Stimulated activated CD4-positive, alpha-beta T cell treated with anti-CD3 and anti-CD28 coated beads, Interleukin-15, amount 100 ng/mL, for 48 hours (primary cell): ENCODE results near the gene RAB40B.
A peak's percentile ranks its signal among the peaks of the same experiment; 100 is the strongest.

Experiments
- DNase-seq, 2 donors: peaks; one replicate each; pipeline ENCODE4 v3.0.0-alpha.2; 2020; ENCODE audit warnings: low read depth in 2 of 2

RAB40B gene

DNA sequence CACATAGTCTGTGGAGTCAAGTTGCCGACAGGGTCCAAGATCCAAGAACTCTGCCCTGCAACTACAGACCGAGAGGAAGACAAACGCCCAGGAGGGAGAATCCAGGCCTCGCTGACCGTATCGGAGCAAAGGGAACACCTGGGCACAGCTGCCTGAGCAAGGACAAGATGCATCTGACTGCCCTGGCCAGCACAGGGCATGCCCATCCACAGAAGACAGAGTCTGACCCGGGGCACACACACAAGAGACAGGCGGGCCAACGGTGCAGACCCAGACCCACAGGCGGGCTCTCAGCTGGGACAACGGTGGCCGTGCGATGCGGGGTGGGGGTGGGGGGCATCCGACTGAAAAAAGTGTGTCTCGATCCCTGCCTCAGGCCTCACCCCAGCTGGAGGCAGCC lies 6.2 kb downstream of the RAB40B start:
- no peak for DNase-seq

DNA sequence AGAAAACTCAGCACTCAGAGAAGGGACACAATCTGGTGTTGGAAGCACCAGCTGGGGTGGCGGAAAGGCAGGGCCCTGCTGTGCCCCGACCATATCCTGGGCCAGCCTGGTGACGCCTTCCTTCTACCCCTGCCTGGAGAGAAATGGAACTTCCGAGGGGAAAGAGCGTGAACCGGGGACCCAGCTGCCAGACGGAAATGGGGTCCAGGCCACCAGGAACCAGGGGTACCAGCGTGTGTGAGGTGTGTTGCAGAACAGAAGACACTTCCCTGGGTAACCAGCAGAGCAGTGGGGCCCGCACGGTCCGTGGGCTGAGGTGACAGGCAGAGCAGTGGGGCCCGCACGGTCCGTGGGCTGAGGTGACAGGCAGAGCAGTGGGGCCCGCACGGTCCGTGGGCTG lies 6.8 kb downstream of the RAB40B start:
- no peak for DNase-seq

DNA sequence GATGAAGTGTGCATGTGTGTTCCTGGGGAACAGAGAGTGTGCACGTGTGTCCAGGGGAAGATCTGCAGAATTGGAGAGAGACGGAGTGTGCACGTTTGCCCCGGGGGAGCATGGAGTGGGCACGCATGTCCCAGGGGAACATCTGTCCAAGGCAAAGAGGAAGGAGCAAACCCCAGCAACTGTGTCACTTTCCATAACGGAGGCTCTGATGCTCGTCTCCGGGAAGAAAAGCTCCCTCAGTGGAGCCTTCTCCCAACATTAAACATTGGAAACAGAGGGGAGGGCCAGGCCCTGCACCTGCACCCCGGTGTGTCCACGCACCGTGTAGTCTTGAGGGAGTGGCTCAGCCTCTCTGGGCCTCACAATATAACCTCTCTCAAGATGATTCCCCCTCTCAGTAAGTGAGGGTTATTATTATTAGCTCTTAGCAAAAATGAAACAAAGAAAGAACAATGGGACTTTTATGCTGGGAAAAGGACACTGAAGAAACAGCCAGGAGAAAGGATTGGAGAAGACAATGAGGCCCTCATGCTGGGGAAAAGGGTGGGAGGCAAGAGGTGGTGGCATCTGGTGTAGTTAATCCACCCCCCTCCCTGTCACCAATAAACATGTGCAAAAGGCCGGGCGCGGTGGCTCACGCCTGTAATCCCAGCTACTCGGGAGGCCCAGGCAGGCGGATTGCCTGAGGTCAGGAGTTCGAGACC lies 7.6 kb downstream of the RAB40B start:
- no peak for DNase-seq

GRCh38 chr17:82689077-82689476 lies 9.4 kb downstream of the RAB40B start:
- no peak for DNase-seq

GRCh38 chr17:82687871-82688270 lies 10.6 kb downstream of the RAB40B start:
- no peak for DNase-seq

GRCh38 chr17:82687375-82687861 lies 11.1 kb downstream of the RAB40B start:
- DNase-seq, result no peak

- no peak for DNase-seq
Observed at GRCh38 chr17:82686366-82687324, 11.9 kb downstream of the RAB40B start.

- no peak for DNase-seq
Observed at GRCh38 chr17:82685291-82685690, 13.2 kb downstream of the RAB40B start.

GRCh38 chr17:82684228-82684841 lies 14.2 kb downstream of the RAB40B start:
- no peak for DNase-seq

DNA sequence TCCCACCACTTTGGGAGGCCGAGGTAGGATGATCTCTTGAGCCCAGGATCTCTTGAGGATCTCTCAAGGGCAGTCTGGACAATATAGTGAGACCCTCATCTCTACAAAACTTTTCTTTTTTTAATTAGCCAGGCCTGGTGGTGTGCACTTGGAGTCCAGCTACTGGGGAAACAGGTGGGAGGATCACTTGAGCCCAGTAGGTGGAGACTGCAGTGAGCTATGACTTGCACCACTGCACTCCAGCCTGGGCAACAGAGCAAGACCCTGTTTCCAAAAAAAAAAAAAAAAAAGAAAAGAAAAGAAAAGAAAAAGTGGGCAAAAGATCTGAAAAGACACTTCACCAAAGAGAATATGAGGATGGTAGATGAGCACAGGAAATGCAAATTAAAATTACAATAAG lies 15.0 kb downstream of the RAB40B start:
- no peak for DNase-seq

- DNase-seq, result no peak
Observed at GRCh38 chr17:82681547-82681946, 17.0 kb downstream of the RAB40B start.

DNA sequence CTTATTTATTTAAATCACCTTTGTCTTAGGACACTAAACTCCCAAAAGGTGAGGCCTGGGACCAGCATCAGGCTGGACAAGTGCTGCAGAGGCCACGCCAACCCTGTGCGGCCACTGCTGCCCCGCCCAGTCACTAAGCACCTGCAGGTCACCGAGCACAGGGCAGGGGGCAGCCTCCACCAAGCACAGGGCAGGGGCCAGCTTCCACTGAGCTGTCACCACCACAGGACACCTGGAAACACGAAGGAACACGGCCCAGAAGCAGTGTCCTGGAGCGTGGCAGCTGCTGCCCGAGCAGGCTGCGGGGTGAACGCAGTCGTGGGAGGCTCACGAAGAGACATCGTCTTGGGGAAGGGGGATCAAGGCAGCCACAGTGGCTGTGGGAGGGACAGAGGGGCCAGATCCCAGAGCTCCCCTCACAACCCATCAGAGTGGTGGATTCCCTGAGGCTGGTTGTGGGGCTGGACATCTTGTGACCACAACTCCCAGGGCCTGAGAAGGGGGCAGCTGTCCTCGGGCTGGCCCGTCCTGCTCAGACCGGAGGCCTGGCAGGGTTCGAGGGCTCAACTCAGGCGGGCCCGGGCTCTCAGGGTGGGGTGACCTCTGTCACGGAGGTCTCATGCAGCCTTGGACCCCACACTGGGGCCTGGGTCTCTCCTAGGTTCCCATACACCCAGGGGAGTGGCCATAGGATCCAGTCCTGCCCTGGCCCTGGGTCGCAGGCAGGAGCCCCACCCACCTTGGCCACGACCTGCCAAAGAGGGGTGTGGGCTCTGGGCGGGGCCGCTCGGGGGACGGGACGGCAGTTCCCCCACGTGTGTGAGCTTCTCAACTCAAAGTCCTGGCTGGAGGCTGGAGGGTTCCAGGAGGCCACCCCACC lies 18.7 kb downstream of the RAB40B start:
- no peak for DNase-seq

DNA sequence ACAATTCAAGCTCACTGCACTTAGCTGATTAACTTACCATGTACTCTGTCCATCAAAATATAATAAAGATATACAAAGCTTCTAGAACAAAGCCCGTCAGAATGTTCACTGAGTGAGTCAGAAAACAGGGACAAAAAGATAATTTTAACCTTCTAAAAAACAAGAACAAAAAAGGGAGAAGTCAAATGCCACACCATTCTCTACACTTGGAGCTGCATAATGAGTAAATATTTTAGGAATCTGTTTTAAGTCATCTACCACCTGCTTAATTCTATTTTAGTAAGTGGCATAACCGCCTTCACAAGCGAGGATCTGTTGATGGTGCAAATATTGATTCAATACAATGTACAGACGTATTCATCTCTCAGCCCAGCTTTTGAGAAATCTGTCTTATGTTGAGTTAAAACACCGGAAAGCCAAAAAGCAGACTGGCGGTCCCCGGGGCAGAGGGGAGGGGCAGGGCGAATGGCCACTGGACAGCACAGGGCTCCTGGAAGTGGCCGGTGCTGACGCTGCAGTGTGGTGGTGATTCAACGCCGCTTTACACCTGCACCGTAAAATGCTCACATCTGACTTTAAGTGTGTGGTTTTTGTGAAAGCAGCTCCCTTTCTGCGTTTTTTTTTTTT lies 20.1 kb downstream of the RAB40B start:
- DNase-seq, result no peak

DNA sequence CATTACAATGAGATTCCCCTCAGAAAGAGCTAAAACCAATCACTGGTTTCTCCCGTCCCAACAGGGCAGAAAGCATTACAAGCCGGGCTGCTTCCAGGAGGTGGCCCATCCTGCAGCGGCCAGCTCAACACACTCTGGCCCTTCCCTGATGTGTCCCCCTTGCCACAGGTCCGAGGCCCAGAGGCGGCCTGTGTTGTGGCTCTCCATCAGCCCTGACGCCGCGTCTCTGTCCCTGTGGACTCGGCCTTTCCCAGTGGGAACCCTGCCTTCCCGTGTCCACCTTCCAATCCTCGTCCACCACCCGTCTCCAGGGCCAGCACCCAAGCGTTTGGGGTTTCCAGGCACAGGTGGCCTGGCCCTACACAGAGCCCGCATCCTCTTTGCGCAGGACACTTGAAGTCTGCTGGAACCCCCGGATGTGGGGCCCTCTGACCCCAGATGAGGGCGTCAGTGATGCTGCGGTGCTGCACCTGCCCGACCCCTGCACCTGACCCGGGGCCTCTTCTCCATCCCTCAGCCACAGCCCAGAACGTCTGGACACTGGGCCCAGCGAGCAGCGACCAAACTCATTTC lies 21.1 kb downstream of the RAB40B start:
- no peak for DNase-seq

DNA sequence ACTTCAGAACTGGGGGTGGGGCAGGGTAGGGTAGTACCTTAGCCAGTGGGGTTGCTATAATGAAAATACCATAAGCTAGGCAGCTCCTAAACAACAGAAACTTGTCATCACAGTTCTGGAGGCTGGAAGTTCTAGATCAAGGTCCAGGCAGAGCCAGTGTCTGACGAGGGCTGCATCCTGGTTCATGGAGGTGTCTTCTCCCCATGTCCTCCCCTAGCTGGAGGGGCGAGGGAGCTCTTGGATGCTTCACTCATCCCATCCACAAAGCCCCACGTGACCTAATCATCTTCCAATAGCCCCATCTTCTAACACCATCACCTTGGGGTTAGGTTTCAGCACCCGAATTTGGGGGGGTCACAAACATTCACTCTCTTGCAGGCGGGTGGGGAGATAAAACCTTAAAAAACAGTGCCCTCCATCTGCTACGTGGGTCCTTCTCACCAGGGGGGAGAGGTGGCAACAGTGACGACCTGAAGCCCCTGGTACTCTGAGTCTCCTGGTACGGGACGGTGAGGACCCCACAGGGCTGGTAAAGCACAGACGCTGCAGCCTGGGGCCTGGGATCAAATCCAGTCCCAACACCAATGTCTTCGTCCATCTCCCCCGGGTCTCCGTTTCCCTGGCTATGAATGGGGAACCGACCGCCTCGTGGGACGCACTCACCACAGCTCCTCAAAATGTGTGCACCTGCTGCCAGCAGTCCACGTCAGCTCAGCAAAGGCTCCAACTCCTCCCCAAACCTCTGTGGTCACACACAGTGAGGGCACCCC lies 22.8 kb downstream of the RAB40B start:
- no peak for DNase-seq

- no peak for DNase-seq
Observed at GRCh38 chr17:82674656-82675475, 23.6 kb downstream of the RAB40B start.

- no peak for DNase-seq
Observed at GRCh38 chr17:82670661-82671450, 27.6 kb downstream of the RAB40B start.

DNA sequence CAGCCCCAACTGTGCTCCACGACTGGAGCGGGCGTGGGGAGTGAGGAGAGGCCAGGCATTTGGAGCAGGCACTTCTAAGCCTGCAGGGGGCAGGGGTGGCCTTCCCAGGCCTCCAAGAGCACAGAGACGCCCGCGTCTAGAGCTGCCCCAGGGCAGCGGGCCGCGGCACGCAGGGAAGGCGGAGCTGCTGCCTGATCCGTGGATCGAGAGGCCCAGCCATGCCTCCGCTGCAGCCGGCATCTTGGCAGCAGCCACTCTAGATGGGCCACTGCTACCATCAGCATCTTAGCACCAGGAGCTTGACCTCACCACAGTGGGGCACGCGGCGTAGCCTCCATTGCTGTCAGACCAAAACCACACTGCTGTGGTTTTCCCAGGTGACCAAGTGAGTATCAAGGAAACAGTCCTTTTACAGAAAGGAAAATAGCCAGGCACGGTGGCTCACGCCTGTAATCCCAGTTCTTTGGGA lies 29.8 kb downstream of the RAB40B start:
- DNase-seq, result peak; percentile 46 to 47
